C4-2B (cell line): ENCODE measurements around the gene WNT6.

Source experiments
- H3K27ac ChIP-seq: fragments of 450-650 bp; 2 replicates; pipeline ENCODE4 v1.5.1; 2017
- ZFX ChIP-seq: fragments of 450-650 bp; IDR thresholded peaks from 2 replicates; pipeline ENCODE4 v1.6.1; 2017
- TF ChIP-seq, protein P1 (sequence below): fragments of 450-650 bp; conservative IDR thresholded peaks from 2 replicates; pipeline ENCODE4 v1.5.1; 2017; ENCODE audit warnings: mild to moderate bottlenecking

WNT6 gene

DNA sequence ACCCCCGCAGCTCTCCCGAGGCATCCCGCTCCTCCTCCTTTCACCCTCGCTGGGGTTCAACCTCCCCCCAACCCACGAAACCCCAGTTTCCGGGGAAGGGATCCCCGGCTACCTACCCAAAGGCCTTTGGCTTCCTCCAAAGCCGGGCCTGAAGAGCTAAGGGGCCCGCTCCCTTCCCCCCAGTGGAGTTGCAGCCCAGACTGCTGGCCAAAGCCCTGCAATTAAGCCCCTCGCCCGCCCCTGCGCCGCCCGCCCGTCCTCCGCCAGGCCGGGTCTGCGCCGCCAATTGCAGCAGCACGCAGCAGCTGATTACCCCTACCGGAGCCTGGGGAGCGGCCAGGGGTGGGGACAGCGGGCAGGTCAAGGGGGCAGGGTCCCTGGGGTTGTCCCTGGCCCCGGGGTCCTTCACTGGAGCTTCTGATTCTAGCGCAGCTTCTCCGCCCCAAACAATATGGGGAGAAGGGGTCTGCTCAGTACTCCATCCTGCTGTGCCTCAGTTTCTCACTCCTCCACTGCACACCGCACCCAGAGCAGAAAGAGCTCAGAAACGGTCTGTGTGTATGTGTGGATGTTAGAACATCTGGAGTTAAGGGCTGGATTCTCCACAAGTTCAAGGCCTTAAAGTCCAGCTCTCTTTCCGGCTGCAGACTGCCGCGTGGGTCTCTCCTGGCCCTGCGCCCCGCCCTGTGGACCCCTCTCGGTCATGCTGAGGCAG lies 37.9 kb downstream of the WNT6 start:
- H3K27ac ChIP-seq, result no peak overlapping the region
- TF ChIP-seq, protein P1, sequence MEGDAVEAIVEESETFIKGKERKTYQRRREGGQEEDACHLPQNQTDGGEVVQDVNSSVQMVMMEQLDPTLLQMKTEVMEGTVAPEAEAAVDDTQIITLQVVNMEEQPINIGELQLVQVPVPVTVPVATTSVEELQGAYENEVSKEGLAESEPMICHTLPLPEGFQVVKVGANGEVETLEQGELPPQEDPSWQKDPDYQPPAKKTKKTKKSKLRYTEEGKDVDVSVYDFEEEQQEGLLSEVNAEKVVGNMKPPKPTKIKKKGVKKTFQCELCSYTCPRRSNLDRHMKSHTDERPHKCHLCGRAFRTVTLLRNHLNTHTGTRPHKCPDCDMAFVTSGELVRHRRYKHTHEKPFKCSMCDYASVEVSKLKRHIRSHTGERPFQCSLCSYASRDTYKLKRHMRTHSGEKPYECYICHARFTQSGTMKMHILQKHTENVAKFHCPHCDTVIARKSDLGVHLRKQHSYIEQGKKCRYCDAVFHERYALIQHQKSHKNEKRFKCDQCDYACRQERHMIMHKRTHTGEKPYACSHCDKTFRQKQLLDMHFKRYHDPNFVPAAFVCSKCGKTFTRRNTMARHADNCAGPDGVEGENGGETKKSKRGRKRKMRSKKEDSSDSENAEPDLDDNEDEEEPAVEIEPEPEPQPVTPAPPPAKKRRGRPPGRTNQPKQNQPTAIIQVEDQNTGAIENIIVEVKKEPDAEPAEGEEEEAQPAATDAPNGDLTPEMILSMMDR, result no peak
- no peak for TF ChIP-seq ZFX

DNA sequence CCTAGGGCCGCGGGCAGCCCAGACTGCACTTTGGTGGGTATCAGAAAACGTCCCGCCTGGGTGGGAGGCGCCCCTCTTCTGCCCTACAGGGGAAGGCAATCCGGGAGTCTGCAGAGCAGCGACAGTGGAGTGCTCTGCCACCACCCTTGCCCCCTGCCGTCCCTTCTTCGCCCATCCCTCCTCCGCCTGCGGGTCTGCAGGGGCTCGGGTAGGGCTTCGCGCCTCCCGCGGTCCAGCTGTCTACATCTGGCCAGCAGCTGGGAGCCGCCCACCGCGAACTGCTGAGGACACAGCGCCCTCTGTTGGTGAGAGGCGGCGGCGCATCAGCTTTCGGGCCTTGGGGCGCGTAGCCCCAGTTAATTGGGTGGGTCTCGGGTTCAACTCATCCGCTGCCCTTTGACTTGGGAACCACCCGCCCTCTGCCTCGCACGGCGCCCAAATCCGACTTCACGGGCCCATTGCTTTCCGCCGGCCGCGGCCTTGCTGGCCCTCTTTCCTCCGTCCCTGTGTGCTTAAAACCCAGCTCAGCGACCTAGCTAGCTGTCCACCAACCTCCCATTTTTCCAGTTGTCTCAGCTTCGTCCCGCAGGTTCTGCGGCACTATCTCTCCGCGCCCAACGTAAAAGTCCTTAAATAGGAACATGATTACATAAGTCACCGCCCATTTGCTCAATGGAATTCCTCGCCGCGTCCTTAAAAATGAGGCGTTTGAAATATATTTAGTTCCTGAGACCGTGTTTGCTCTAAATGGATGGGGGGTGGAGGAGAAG lies 38.7 kb downstream of the WNT6 start:
- H3K27ac ChIP-seq, result no peak overlapping the region

DNA sequence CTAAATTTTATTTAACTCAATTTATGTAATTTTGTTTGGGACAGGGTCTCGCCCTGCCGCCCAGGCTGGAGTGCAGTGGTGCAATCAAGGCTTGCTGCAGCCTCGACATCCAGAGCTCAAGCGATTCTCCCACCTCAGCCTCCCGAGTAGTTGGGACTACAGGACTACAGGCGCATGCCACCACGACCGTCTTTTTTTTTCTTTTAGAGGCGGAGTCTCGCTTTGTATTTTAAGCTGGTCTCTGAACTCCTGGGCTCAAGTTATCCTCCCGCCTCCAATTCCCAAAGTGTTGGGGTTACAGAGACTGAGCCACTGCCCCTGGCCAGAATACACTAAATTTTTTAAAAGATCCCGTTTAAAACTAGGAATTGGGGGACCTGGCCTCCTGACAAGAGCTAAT lies 39.5 kb downstream of the WNT6 start:
- TF ChIP-seq, protein P1, result no peak
- TF ChIP-seq ZFX, result no peak
- H3K27ac ChIP-seq, result no peak overlapping the region

More for the DNA sequence above, 38.7 kb downstream of the WNT6 start:
- TF ChIP-seq ZFX, result no peak
- TF ChIP-seq, protein P1, result peak; percentile 96

DNA sequence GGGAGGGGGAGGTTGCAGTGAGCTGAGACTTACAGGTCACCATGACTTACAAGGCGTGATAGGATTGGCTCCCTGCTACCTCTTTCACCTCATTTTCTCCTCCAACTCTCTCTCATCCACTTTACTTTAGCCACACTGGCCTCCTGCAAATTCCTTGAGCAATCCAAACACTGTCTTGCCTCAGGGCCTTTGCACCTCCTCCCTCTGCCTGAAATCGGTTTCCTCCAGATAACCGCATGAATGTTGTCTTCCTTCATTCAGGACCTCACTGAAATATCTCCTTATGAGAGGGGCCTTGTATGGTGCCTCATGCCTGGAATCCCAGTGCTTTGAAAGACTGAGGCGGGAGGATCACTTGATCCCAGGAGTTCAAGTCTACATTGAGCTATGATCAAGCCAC lies 42.8 kb downstream of the WNT6 start:
- no peak overlapping the region for H3K27ac ChIP-seq
- TF ChIP-seq, protein P1, result no peak
- TF ChIP-seq ZFX, result no peak

DNA sequence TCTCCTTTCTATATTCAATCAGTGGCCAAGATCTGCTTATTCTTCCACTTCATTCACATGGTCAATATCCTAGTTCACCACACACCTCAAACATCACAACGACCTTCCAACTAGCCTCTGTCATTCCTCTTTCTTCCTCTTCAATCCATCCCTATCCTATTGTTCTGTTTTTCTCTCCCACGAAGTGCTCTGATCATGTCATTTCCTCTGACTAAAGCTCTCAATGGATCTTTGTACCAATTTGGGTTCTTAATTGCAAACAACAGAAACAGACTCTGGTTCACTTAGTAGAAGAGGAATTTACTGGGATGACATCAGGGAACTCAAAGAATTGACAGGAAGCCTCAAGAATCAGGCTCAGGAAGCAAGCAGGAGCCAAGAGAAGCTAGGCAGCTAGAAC lies 44.6 kb downstream of the WNT6 start:
- TF ChIP-seq ZFX, result no peak
- TF ChIP-seq, protein P1, result no peak
- no peak overlapping the region for H3K27ac ChIP-seq

DNA sequence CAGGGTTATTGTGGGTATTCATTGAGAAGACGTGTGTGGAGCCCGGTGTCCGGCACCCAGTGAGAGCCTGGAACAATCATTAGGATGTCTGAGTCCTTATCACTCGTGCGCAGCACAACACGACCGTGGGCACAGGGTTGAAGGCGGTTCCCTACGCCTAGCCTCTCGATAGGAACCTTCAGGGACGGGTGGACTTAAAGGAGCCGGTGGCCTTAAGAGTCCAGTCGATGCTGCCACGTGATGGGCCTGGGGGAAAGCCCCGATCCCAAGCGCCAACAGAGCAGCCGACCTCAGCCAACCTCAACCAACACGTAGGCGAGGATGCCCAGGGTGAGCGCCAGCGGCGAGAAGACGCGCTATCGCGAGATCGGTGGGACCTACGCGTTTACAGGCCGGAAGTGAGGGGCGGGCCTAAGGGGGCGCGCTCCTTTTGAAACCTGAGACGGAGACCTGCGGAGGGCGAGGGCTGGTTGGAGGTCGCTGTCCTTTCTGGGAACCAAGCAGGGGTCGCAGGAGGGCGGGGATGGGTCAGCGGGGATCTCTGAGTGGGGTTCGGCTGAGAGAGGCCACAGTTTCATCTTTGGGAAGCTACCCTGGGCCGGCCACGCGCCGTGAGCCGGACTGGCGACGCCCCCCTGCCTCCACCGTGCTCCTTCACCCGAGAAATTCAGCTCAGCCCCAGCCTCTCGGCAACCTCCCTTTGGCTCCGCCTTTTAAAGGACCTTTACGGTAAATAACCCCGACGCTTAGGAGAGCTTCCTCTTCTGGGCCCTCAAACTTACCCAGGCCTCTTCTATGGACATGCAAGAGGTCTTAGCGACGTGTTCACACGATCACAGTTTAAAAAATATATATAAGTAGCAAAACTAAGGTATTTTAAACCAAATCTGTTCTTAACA lies 49.4 kb downstream of the WNT6 start:
- no peak overlapping the region for H3K27ac ChIP-seq
- TF ChIP-seq, protein P1, result no peak
- TF ChIP-seq ZFX, result no peak
